Superior temporal gyrus (tissue), 1 donor: ENCODE data around the gene SLC24A3.

ENCODE experiments used
- DNase-seq: peaks from one replicate; pipeline ENCODE4 v3.0.0-alpha.2; 2016; ENCODE audit errors: extremely low spot score

SLC24A3 gene

DNA sequence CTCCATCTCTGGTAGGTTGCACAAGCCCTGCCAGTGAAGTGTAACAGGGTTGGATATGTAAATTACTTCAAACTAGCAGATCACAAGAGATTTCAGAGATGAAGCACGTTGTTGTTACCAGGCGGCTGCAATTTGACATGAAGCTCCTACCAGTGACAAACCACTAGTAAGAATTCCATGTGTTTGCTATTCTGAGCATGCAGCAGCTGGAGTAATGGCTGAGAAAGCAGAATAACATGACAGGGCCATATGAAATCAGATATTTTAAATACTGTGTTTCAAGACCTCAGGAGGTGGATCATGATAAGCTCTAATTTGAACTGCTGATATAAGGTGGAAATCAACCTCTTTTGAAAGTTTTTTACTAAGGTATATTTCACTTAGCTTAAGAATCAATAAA is 557.1 kb downstream of the SLC24A3 start:
- DNase-seq: no peak

DNA sequence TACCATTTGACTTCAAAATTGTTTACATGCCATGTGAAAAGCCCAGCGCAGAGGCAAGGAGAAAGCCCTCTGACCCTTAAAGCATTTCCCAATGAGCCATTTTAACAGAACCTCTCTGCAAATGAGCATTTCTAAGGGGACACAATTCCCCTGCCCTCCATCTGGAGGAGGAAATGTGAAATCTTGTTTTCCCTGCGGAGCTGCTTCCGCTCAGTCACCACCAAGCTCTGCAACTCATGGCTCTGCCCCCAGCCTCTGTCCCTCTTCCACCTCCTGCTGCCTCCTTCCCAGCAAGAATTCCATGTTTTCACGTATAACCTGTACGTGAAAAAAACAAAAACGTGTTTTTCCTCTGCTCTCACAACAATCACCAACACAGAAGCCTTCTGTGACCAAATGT is 557.9 kb downstream of the SLC24A3 start:
- no peak for DNase-seq

DNA sequence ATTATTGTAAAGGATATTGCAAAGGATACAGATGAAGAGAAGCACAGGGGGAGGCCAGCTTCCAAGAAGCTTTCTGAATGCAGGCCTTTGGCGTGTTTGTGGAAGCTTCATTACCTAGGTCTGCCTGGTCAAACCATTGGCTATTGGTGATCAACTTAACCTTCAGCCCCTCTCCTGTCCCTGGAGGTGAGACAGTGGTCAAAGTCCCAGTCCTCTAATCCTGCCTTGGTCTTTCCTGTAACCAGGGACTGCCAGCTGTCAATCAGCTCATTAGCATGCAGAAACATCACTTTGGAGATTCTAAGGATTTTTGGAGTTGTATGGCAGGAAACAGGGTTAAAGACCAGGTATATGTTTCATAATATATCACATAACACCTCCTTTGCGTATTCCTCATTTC is 558.6 kb downstream of the SLC24A3 start:
- DNase-seq: no peak
